Measurements from ENCODE around the gene SYT12.
A peak's percentile ranks its signal among the peaks of the same experiment; 100 is the strongest.

The SYT12 gene

GRCh38 chr11:67076202-67076601 lies 53.3 kb downstream of the SYT12 start:
- H3K27me3 Mint-ChIP-seq = peaks cover 44% of the 10 kb centered on the region
- H3K4me1 Mint-ChIP-seq = peaks cover 38% of the 10 kb centered on the region
- no peak overlapping the region for H3K27ac Mint-ChIP-seq
- no peaks in the 10 kb centered on the region for H3K36me3 Mint-ChIP-seq
- no peaks in the 10 kb centered on the region for H3K9me3 Mint-ChIP-seq
- no peak for ATAC-seq
- H3K4me3 Mint-ChIP-seq = no peak overlapping the region

GRCh38 chr11:67079065-67079705 lies 56.3 kb downstream of the SYT12 start:
- H3K9me3 Mint-ChIP-seq = no peaks in the 10 kb centered on the region
- no peak overlapping the region for H3K4me3 Mint-ChIP-seq
- peak; percentile 49 for ATAC-seq
- H3K36me3 Mint-ChIP-seq = no peaks in the 10 kb centered on the region
- peaks cover 46% of the 10 kb centered on the region for H3K27me3 Mint-ChIP-seq
- H3K27ac Mint-ChIP-seq = peak overlapping the region; percentile 36
- peaks cover 41% of the 10 kb centered on the region for H3K4me1 Mint-ChIP-seq

- peaks cover 28% of the 10 kb centered on the region for H3K4me1 Mint-ChIP-seq
- no peaks in the 10 kb centered on the region for H3K9me3 Mint-ChIP-seq
- peaks cover 33% of the 10 kb centered on the region for H3K27me3 Mint-ChIP-seq
- H3K4me3 Mint-ChIP-seq = no peak overlapping the region
- no peak for ATAC-seq
- peak overlapping the region; percentile 46 for H3K27ac Mint-ChIP-seq
- no peaks in the 10 kb centered on the region for H3K36me3 Mint-ChIP-seq
Measured at GRCh38 chr11:67082071-67082791, 59.3 kb downstream of the SYT12 start.

- no peak for ATAC-seq
- peaks cover 17% of the 10 kb centered on the region for H3K27me3 Mint-ChIP-seq
- peaks cover 17% of the 10 kb centered on the region for H3K4me1 Mint-ChIP-seq
- no peaks in the 10 kb centered on the region for H3K36me3 Mint-ChIP-seq
- no peaks in the 10 kb centered on the region for H3K9me3 Mint-ChIP-seq
- no peak overlapping the region for H3K27ac Mint-ChIP-seq
- H3K4me3 Mint-ChIP-seq = no peak overlapping the region
Measured at GRCh38 chr11:67083786-67084366, 60.9 kb downstream of the SYT12 start.

GRCh38 chr11:67085617-67086016 lies 62.7 kb downstream of the SYT12 start:
- H3K27me3 Mint-ChIP-seq = peaks cover 19% of the 10 kb centered on the region
- H3K36me3 Mint-ChIP-seq = no peaks in the 10 kb centered on the region
- H3K9me3 Mint-ChIP-seq = no peaks in the 10 kb centered on the region
- H3K4me3 Mint-ChIP-seq = no peak overlapping the region
- no peak overlapping the region for H3K27ac Mint-ChIP-seq
- peaks cover 11% of the 10 kb centered on the region for H3K4me1 Mint-ChIP-seq
- no peak for ATAC-seq

GRCh38 chr11:67090717-67091116 lies 67.8 kb downstream of the SYT12 start:
- Mint-ChIP-seq H3K27ac (peak overlapping the region; percentile 13), H3K9me3 (no peaks in the 10 kb centered on the region), H3K36me3 (no peaks in the 10 kb centered on the region), H3K4me3 (no peak overlapping the region), H3K4me1 (no peaks in the 10 kb centered on the region), H3K27me3 (peaks cover 14% of the 10 kb centered on the region)
- no peak for ATAC-seq

- no peak for ATAC-seq
- Mint-ChIP-seq H3K4me3 (no peak overlapping the region), H3K27me3 (peaks cover 9% of the 10 kb centered on the region), H3K4me1 (peaks cover 15% of the 10 kb centered on the region), H3K27ac (no peak overlapping the region), H3K9me3 (no peaks in the 10 kb centered on the region), H3K36me3 (no peaks in the 10 kb centered on the region)
Measured at GRCh38 chr11:67095214-67095507, 72.2 kb downstream of the SYT12 start.

- no peak for ATAC-seq
- no peak overlapping the region for H3K4me3 Mint-ChIP-seq
- peaks cover 8% of the 10 kb centered on the region for H3K27me3 Mint-ChIP-seq
- H3K36me3 Mint-ChIP-seq = no peaks in the 10 kb centered on the region
- H3K27ac Mint-ChIP-seq = peak overlapping the region; percentile 80
- peaks cover 18% of the 10 kb centered on the region for H3K4me1 Mint-ChIP-seq
- H3K9me3 Mint-ChIP-seq = no peaks in the 10 kb centered on the region
Measured at GRCh38 chr11:67098799-67099429, 76.0 kb downstream of the SYT12 start.

- no peaks in the 10 kb centered on the region for H3K9me3 Mint-ChIP-seq
- H3K27ac Mint-ChIP-seq = peak overlapping the region; percentile 80
- H3K27me3 Mint-ChIP-seq = peaks cover 17% of the 10 kb centered on the region
- peak; percentile 84 for ATAC-seq
- H3K4me3 Mint-ChIP-seq = peak overlapping the region; percentile 1
- peaks cover 18% of the 10 kb centered on the region for H3K4me1 Mint-ChIP-seq
- H3K36me3 Mint-ChIP-seq = no peaks in the 10 kb centered on the region
Measured at GRCh38 chr11:67099831-67100324, 76.9 kb downstream of the SYT12 start.
